Renal cortical epithelial cell (primary cell): Measurements from ENCODE around the gene RYR1. TPM values are rescaled to one million over a fixed set of nuclear protein-coding genes. Genes with fewer than 3 reads are reported as not detected.
"Not testable (repeated sequence)": the region's sequence is repeated elsewhere in the genome, so short reads cannot be mapped to it uniquely, and the experiment has no call there.

Source experiments
- DNase-seq: peaks from one replicate; pipeline ENCODE4 v3.0.0-alpha.2; 2011; ENCODE audit warnings: low read depth
- total RNA-seq: library from RNA; depleted of rRNA; stranded (reverse); fragments of >200 nt; gene quantifications from 2 replicates; pipeline ENCODE4 v1.2.3, GENCODE V29; 2014

RYR1 gene
- total RNA-seq, 1 donor from 2014 or later, result 0.10 TPM

- DNase-seq, result peak; percentile 43
These were observed 105.5 kb downstream of the RYR1 start for GRCh38 chr19:38538793-38539528.

GRCh38 chr19:38539751-38540150, 106.3 kb downstream of the RYR1 start:
- no peak for DNase-seq

GRCh38 chr19:38542040-38542439, 108.5 kb downstream of the RYR1 start:
- DNase-seq, result no peak

- no peak for DNase-seq
These were observed 109.9 kb downstream of the RYR1 start for GRCh38 chr19:38543286-38543806.

- peak; percentile 64 for DNase-seq
These were observed 110.5 kb downstream of the RYR1 start for GRCh38 chr19:38543807-38544568.

GRCh38 chr19:38544569-38545315, 111.3 kb downstream of the RYR1 start:
- peak; percentile 76 for DNase-seq

GRCh38 chr19:38545596-38545995, 112.1 kb downstream of the RYR1 start:
- DNase-seq, result no peak

- DNase-seq, result no peak
These were observed 113.9 kb downstream of the RYR1 start for GRCh38 chr19:38547421-38547820.

GRCh38 chr19:38549061-38549460, 115.6 kb downstream of the RYR1 start:
- DNase-seq, result no peak

GRCh38 chr19:38549942-38550341, 116.5 kb downstream of the RYR1 start:
- DNase-seq, result no peak

- no peak for DNase-seq
These were observed 116.9 kb downstream of the RYR1 start for GRCh38 chr19:38550376-38550775.

GRCh38 chr19:38551450-38551813, 117.9 kb downstream of the RYR1 start:
- no peak for DNase-seq

- not testable (repeated sequence) for DNase-seq
These were observed 119.7 kb downstream of the RYR1 start for GRCh38 chr19:38553239-38553638.

GRCh38 chr19:38554676-38555141, 121.2 kb downstream of the RYR1 start:
- no peak for DNase-seq

GRCh38 chr19:38555200-38555599, 121.7 kb downstream of the RYR1 start:
- no peak for DNase-seq

GRCh38 chr19:38556521-38557174, 123.2 kb downstream of the RYR1 start:
- no peak for DNase-seq

GRCh38 chr19:38557205-38557799, 123.8 kb downstream of the RYR1 start:
- no peak for DNase-seq

GRCh38 chr19:38558933-38559332, 125.4 kb downstream of the RYR1 start:
- DNase-seq, result not testable (repeated sequence)

- peak; percentile 78 for DNase-seq
These were observed 126.2 kb downstream of the RYR1 start for GRCh38 chr19:38559428-38560401.

- no peak for DNase-seq
These were observed 127.6 kb downstream of the RYR1 start for GRCh38 chr19:38561053-38561606.
